SK-N-DZ (cell line): ENCODE data around the gene CCL16. TPM values are rescaled to one million over a fixed set of nuclear protein-coding genes. Genes with fewer than 3 reads are reported as not detected.
"Not testable (repeated sequence)": the region's sequence is repeated elsewhere in the genome, so short reads cannot be mapped to it uniquely, and the experiment has no call there.

Experiments
- DNase-seq: peaks from one replicate; pipeline ENCODE4 v3.0.0-alpha.2; 2015; ENCODE audit warnings: low spot score
- polyA plus RNA-seq, 2 experiments: library from polyadenylated mRNA; depleted of rRNA; stranded (reverse); fragments of >200 nt; gene quantifications; 2 replicates each; pipeline ENCODE4 v1.2.3, GENCODE V29; 2014

Gene CCL16
- polyA plus RNA-seq (2014; cell fraction: cytosol; rRNA removed), result not detected in 2 replicates
- not detected in 2 replicates for polyA plus RNA-seq (2014; cell fraction: nucleus; rRNA removed)

DNA sequence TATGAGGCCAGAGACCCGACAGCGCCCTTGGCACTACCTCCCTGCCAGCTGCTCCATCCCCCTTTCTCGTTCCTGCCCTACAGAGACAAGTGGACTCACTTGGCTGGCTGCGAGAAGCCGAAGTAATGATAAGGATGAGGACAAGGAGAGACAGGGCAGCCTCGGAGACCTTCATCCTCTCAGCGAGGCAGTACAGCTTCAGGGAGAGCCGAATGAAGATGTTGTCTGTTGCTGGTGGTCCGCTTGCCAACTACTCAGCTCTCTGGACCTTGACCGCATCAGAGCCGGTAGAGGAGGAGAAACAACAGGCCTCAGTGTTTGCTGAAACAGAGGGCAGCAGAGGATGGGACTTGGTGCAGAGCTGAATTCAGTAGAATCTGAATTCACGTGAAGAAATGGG lies at the start of gene CCL16:
Gene CCL16 (minus strand): TSS at position 252 of the 400 bp plus-strand sequence. CDS start 77 bp downstream, at position 175.
- DNase-seq, result no peak

DNA sequence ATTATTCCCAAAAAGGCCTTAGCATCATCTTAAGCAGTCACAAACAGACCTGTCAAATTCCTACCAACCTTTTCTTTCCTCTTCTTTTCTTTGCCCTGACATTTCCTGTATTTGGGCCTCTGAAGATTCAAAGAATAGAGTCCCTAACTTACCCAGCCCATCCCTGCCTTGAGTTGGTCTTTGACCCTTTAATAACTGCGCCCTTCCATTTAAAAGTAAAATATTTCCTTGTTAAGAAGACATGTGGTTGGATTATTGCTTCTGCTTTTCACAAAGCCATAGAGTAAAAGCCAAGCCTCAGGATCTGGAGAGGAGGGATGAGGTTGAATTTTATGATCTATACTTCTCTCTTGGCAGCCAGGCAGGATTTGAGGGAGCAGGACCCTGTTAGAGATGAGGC lies 49.7 kb upstream of the CCL16 start:
- no peak for DNase-seq

GRCh38 chr17:36027761-36028160 lies 46.5 kb upstream of the CCL16 start:
- no peak for DNase-seq

- no peak for DNase-seq
These were observed 43.0 kb upstream of the CCL16 start for GRCh38 chr17:36024106-36024869.

- DNase-seq, result no peak
These were observed 38.1 kb upstream of the CCL16 start for GRCh38 chr17:36019423-36019822.

DNA sequence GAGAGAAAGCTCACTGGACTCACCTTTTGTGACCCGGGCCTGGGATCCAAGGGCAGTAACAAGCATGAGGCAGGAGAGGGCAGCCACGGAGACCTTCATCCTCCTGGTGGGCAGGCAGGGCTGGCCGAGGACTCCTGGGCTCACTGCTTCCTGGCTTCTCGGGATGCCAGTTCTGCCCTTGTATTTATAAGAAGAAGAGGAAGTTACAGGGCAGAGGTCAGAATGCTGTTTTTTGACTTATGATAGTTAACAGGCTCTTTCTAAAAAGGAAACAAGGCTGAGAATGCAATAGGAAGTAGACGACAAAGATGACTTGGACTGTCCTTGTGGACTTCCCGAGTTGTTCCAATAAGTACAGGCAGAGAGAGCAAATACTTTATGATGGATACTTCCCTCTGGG lies 36.5 kb upstream of the CCL16 start, which contains the start of gene CCL23:
Gene CCL23 (minus strand): TSS at position 174 of the 400 bp plus-strand sequence. CDS start 75 bp downstream, at position 99.
- no peak for DNase-seq

DNA sequence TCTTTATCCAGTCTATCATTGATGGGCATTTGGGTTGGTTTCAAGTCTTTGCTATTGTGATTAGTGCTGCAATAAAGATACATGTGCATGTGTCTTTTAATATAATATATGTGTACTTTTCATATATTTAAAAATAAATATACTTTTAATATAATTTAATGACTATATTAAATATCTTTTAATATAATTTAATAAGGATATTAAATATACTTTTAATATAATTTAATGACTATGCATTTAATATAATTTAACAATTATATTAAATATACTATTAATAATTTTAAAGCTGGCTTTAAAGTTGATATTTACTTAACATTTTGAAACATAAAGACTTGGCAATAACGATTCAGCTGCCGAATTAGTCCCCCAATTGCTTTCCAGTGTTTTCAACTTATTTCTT lies 35.3 kb upstream of the CCL16 start:
- DNase-seq, result no peak

GRCh38 chr17:36015895-36016294 lies 34.6 kb upstream of the CCL16 start:
- not testable (repeated sequence) for DNase-seq

- no peak for DNase-seq
These were observed 33.6 kb upstream of the CCL16 start for GRCh38 chr17:36014946-36015345.

DNA sequence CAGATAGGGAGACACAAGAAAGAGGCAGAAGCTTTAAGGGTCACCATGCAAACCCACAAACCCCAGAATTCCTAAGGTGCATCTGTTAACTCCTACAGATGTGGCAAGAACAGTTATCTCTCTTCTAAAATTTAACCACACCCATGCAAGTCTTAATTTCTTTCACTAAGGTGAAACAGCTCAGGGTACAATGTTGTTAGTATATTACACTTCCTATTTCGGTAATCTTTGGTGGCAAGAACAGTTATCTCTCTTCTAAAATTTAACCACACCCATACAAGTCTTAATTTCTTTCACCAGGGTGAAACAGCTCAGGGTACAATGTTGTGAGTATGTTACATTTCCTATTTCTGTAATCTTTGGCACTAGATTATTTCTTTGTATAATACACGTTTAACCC lies 29.9 kb upstream of the CCL16 start:
- DNase-seq, result no peak

DNA sequence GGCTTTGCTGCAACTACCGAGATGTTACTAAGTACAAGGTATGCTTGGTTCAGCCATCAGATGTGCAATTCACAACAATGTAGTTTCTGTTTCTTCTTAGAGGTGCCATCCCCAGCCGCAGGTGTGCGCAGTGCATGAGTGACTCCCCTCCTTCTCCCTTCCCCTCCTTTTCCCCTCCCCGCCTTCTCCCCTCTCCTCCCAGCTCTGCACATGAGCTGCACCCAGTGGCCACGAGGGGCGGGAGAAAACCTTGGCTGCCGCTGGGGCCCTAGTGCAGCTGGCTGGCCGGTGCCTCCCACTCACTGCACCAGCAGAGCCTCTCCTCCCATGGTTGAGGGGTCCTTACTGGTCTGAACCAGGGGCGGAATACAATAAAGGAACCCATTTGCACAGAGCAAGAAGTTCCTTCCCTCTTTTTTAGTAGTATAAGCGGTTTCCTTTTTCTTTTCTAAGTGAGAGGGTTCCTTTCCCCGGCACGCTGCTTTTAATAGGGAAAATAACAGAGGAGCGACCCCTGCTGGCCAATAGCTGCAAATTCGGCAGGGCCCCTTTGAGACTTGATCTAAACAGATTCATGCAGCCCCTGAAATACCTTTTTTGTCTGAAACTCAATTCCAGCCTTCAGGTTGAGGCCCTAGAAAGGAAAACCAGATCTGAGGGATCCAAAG lies 27.8 kb upstream of the CCL16 start:
- no peak for DNase-seq

- DNase-seq, result no peak
These were observed 23.4 kb upstream of the CCL16 start for GRCh38 chr17:36004594-36005108.

GRCh38 chr17:36002631-36003030 lies 21.3 kb upstream of the CCL16 start:
- no peak for DNase-seq

DNA sequence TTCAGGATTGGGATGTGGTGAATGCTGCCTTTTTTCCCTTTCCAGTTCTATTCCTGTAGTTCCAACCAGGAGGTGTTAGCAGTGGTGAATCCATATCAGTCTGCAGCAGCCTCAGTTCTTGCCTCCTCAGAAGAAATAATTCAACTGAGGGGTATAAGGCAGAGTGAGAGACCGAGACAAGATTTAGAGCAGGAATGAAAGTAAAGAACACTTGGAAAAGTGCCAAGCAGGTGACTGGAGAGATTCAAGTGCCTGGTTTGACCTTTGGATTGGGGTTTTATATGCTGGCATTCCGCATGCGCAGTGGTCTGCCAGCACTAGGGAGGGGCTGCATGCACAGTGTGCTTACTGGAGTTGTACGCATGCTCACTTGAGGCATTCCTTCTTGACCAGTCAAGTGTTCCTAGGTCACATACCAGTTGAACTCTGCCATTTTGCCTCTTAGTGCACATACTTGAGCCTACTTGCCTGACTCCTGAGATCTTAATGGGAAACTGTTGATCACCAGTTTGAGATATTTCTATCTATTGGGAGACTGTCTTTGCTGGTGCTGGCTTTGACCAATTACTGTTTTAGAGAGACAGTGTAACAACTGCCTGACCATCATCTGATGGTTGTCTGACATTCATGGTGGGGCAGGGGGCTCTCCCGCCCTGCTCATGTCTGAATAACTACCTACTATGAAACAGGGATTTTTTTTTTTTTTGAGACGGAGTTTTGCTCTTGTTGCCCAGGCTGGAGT lies 20.7 kb upstream of the CCL16 start:
- no peak for DNase-seq

GRCh38 chr17:36001110-36001771 lies 19.9 kb upstream of the CCL16 start, which contains the start of gene CCL15:
CCL15 (minus strand) TSS chr17:36001553; CDS start chr17:36001492, 61 bp downstream.
- no peak for DNase-seq

- no peak for DNase-seq
These were observed 19.4 kb upstream of the CCL16 start for GRCh38 chr17:36000732-36001109.

- no peak for DNase-seq
These were observed 17.5 kb upstream of the CCL16 start for GRCh38 chr17:35998756-35999155.

DNA sequence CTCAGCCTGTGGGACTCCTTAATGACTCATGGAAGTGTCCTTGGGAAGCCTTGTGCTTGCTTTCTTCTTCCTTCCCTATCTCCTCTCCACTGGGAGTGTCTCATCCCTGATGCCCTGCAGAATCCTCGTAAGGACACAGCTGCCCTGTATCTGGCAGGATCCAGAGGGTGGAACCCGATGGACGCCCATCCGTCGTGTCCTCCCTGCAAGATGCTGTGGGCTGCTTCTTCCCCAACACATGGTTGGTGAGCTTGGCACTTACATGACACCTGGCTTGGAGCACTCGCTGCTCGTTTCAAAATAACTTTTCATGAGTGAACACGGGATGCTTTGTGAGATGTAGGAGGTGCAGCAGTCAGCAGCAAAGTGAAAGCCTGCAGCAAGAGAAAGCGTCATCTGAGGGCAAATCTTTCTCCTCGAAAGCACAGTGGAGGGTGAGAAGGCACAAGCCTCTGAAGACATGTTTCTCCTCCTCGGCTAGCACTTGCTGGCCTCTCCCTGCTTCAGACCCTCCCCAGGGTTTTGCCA lies 16.8 kb upstream of the CCL16 start:
- DNase-seq, result no peak

GRCh38 chr17:35995346-35995745 lies 14.0 kb upstream of the CCL16 start:
- not testable (repeated sequence) for DNase-seq

GRCh38 chr17:35991075-35991474 lies 9.8 kb upstream of the CCL16 start:
- DNase-seq, result no peak

GRCh38 chr17:35988164-35988563 lies 6.9 kb upstream of the CCL16 start:
- no peak for DNase-seq
